SIG-M5 treated with dmso at 0.1 percent for 504 hours (cell line): ENCODE data around the gene KCTD16.

Source experiments
- DNase-seq: peaks from one replicate; lab custom pipeline; 2025; ENCODE audit not compliant: unreplicated experiment; lab: John Stamatoyannopoulos, UW

The KCTD16 gene

DNA sequence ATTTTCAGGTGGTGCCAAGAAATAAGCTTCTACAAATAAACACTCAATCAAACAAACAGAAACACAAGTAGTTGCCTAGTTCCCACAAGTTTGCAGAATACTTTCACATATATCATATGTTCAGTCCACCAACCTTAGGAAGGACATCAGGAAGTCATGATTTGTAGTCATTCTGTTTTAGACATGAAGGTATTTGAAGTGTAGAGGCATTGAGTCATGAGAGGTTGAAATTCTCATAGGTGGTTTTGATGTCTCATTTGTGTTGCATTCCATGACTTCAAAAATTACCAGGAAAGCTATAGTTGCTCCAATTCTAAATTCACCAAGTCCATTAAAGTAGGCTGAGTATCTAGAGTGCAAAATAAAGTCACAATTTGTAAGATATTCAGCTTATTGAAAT is 159.0 kb downstream of the KCTD16 start:
- no peak for DNase-seq

DNA sequence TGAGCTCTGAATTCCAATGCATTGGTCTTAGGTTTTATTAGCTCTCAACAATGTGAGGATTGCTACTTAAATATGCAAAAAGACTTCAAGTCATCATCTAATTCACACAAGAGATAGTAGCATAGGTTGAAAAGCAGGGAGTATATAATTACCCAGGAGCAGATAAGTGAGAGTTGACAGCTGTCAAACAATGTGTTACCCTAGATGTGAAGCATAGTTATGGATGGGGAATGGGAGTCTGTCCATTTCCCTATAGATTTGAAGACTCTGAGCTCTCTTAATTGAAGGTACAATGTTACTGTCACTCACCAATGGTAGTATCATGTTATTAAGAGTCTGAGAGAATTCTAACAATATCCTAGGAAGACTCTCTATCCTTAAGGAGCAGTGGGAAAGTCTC is 160.7 kb downstream of the KCTD16 start:
- no peak for DNase-seq

DNA sequence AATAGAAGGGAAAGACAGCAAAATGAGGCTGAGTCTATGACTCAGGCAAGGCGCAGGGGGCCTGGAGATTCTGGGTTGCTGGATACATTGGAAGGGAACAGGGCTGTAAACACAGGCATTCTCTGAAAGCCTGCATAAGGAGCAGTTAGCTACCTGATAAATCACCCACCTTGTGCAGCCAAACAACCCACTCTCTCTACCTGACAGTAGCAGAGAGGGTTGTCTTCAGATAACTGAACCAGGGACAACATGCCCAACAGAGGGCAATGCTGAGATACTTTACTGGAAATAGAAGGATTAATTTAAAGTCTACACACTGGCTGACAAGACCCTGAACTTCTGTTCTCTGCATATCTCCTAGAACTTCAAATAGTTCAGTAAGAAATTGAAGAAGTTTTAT is 161.6 kb downstream of the KCTD16 start:
- no peak for DNase-seq

DNA sequence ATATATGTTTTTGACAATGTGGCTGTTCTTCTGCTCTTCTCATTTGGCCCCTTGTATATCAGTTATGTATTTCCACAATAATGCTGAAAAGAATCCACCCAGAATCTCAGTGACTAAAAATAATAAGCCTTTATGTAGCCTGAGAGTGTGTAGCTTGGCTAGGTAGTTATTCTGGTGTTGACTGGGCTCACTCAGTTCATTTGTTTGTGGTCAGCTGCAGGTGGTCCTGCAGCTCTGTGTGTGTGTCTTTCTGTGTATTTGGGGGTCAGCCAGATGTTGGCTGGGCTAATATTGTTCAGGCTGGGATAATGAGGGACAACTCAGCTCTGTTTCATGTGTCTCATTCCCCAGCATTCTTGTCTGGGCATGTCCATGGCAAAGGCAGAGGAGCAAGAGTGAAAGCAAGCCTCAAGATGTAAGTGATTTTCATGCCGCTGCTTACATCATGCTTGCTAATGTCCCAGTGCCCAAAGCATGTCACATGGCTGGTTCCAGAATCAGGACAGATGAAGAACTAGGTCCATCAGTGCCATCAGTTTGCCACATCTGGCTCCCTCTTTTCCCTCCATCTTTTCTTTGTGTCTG is 162.8 kb downstream of the KCTD16 start:
- DNase-seq, result no peak

DNA sequence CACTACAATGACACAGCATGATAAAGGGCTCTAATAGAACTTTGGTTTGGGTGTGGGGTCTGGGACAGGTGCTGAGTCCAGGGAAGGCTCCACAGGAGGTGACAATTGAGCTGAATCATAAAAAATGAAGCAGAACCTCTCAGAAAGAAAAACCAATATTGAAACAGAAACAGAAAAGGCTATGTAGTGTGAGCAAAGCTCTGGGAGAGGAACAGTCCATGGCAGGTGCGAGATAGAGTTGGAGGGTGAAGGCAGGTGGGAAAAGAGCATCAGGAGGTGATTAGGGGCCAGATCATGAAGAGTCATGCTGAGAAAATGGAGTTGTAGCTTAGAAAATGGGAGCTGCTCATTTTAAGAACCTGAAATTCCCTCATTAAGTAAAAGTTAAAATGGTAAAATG is 164.9 kb downstream of the KCTD16 start:
- no peak for DNase-seq

DNA sequence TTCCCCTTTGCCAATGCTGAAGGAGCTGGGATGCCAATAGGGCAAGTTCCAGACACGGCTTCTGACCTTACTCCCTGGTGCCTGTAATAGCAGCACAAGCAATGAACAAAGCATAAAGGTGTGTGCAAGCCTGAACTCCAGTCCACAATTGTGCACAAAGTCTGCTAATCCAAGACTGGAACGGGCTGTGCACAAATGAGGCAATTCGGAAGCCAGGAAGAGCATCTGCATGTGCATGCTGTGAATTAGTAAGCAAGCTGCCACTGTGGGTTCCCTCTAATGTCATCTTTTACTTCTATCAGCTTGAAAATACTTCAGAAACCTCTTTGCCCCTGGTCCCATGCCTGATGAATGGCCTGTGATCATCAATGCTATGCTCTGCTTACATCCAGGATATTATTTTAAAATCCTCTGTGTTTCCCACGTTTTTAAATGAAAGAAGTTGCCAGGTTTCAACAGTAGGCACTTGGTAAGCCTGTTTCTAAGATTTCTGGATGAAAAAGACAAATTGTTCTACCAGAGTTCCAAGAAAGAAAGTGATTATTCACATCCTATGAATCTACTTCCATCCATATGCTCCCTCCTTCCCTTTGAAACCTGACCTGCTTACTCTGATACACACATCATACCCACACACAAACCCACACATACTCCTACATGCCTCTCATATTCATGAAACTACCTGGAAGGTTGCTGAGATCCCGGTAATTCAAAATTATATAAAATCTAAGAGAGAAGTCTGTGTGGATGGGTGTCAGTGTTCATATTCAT is 165.7 kb downstream of the KCTD16 start:
- DNase-seq, result no peak

DNA sequence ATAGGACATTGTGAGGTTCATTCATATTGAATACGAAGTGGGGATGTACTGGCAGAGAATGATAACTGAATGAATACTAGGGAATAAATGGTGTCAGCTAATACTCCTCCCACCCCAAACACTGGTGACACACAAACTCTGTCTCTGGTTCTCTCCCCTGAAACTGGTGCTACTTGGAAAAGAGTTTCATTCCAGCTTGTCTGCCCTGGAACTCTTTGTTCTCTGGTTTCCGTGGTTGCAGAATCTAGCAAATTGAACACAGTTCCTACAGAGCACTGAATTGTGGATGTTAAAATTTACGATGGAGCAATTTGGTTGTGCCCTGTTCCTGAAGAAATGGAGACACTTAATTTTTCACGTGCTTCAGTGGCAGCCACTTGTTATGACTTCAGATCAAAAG is 181.7 kb downstream of the KCTD16 start:
- DNase-seq, result no peak

DNA sequence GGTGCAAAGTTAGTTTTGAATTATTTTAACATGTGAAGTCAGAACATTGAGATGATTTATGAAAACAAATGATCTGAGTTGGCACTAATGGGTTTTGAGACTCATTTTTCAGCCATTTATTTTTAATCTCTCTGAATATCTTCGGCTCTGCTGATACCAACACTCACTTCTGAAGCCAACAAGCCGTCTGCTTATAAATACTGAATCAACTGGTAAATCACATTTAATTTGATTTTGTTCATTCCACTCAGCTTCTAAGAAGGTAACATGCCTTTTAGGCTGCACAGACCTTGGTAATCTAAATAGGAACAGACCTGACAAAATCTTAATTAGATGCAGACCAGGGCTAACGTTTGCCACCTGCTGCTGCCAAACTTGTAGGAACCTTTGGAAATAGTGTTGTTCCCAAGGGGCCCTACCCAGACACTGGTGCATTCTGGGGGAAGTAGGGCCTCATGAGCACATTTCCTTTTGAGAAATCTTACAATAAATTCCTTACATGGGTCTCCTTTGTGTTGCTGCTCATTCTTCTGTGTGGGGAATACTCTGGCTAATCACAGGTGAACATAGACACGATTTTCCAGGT is 182.2 kb downstream of the KCTD16 start:
- no peak for DNase-seq

DNA sequence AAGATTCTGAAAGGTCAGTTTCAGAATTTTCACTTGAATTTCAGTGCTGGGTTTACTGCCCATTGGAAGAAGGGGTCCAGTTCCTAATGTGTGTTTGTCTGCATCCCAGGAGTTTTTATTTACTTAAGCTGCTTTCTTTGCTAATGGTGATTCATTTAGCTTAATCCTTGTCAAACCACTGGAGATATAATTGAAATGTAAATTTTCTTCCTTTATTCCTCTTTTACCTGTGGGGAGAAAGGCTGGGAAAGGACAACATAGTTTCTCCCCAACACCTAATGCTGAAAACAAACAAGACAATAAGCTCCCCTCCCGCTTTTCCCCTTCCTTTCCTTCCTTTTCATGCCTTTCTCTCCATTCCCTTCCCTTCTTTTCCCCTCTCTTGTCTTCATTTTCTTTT is 185.8 kb downstream of the KCTD16 start:
- no peak for DNase-seq

DNA sequence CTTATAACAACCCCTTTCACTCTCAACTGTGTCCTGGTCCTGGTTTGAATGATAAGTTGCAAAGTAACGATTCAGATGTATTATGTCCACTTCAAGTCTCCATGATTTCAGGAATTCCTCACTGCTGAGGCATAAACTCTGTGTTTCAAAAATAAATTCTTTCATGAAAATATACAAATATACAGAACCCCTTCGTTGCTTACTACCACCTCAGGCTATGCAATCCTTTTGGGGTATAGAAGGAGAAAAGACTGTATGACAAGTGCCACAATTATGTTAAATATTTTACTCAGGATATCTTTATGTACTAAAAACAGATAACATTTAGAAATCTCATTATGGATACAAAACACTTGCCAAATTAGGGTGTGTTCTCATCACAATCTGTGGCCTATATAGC is 190.7 kb downstream of the KCTD16 start:
- DNase-seq, result no peak

DNA sequence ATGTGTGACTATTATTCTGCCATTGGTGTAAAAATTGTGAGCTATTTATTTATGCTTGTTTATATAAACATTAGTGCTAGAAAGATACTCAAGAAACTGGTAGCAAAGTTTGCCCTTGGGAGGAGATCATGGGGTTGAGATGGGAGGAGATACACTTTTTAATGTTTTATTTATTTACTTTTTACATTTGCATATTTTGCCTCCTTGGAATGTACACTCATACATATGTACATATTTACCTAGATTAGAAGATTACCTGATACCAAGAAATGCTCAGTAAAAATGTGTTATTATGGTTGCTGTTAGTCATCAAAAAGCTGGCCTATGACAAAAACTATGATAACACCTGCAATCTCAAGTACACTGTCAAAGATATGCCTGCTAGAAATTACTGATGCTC is 195.2 kb downstream of the KCTD16 start:
- DNase-seq, result no peak

DNA sequence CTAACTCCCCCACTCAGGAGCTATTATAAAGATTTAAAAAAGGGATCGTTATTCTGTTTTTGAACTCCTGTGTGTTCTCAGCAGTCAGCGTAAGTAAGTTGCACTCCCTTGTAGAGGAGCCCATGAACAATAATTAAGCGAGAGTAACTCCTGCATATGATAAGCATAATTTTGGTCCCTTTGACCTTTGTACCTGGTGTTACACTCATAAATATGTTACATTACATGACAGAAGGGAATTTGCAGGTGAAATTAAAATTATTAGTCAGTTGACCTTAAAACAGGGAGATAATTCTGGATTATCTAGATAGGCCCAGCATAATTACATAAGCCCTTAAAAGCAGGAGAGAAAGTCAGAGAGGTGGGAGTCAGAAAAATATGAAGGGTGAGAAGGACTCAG is 197.3 kb downstream of the KCTD16 start:
- no peak for DNase-seq

DNA sequence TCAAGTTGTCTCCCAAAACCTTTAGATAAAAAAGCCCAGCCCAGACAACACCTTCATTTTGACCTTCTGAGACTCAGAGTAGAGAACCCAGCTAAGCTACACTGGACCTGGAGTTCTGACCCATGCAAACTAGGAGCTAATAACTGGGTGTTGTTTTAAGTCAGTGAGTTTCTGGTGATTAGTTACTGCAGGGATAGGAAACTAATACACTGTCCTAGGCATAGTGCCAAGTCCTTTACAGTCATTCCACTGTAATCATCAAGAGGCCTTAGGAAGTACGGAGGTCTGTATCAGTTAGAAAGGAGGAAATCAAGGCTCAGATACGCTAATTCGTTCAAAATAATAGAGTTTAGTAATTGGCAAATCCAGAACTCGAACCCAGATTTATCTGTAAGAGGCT is 197.9 kb downstream of the KCTD16 start:
- no peak for DNase-seq

DNA sequence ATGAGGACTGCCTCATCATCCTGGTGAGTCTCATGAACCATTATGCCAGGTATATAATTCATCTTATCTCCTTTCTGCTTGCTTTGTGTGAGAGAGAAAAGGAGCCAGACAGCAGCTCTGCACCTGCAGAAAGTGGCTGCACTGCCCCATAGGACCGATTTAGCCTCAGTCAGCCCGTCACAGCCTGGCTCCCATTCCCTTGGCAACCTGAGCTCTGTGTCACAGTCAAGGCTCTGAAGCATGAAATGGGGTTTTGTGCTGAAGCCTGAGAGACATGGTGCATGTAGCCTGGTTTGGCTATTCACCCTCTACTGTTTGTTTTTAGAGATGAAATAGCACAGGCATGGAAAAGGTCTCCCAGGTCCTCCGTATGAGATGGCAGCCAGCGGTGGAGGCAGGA is 198.3 kb downstream of the KCTD16 start:
- no peak for DNase-seq

DNA sequence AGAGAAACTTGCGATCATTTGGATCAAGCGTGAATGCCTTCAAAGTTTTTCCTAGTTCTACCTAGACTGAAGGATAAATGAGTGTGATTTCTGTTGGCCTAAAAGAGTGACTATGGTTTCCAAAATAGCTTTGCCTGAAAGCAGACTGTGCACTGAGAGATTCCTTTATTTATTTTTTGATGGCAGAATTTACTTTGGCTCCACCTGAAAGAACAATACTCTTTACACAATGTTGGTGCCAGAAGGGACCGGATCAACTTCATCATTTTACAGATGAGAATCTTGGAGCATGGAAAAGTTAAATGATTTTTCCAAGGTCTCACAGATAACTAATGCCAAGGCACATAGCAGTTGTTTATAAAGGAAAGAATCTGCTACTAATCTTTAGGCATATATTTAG is 199.6 kb downstream of the KCTD16 start:
- no peak for DNase-seq

DNA sequence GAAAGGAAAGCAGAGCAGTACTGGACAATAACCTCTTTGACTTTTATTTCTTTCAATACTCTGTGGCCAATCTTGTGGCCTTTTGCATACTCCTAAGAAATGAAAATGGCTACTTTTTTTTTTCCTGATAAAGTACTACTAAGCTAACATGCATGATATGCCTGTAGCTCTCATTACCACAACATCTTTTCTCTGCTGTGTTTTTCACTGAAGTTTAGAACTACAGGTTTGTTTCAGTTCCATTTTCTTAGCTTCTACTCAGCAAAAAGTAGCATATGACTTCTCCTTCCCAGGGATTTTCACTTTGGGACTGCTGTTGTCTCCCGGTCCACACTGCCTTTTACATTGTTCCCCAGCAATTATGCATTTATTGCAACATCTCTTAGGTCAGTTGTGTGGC is 204.0 kb downstream of the KCTD16 start:
- no peak for DNase-seq

DNA sequence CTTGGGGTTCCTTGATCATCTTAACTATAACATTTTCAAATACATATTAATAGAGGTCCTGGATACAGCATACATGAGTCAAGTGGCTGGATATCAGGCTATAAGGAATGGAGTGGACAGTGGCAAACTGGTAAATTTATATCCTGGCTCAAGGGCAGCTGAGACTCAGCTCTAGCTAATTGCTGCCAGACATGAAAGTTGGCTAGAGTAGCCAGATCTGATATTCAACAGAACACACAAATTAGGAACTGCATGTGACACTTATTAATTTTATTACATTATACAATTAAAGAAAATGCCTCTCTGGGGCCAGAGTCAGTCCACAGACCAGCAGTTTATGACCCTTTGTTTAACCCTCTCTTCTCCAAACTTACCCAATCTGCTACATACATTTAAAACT is 206.5 kb downstream of the KCTD16 start:
- DNase-seq, result no peak

DNA sequence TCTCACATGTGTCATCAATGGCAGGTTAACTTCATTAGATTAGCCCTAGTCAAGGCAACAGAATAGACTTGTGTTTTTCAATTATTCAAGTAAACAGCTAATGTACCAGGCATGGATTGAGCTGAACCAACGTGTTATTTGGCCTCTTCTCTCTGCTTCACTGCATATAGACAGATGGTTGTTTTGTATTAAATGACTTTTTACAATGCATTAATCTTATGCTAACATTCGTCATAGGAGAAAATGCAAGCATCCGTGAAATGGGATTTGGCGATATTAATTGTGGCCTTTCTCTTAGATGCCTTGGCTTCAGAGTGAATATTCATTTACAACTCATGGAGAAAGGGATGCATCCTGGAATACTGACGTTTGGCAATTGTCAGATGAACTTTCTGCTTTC is 208.0 kb downstream of the KCTD16 start:
- no peak for DNase-seq

DNA sequence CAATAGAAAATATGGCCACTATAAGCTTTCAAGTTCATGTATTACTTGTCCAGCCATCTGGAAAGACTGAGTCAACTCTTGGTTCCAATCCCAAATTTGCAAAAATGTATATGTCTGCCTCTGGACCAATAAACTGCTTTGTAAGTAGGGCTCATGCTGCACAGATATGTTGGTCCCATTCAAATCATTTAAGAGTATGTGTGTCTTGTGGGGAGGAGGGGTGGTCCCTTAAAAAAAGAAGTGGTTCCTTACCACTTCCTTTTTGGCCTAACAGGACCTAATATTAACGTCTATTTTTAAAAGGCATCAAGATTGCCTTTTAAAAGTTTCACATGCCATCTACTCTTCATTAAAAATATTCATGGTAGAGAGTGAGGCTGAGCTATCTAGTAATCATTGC is 214.9 kb downstream of the KCTD16 start:
- no peak for DNase-seq

DNA sequence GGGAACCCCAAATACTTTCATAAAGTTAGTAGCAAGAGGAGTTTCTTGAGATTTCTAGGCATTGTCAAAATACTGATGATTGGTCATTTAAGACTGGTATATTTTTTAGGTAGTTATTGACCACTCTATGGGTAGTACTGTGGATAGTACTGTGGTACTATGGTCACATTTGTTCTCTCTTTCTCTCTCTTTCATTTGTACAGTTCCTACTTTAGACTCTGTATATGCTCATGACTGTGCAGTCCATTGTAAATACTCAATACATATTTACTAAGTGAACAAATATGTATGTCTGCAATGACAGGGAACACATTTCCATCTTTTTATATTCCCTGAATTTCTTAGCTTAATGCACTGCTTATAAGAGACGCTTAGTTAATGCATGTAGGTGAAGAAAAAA is 215.6 kb downstream of the KCTD16 start:
- DNase-seq, result no peak

DNA sequence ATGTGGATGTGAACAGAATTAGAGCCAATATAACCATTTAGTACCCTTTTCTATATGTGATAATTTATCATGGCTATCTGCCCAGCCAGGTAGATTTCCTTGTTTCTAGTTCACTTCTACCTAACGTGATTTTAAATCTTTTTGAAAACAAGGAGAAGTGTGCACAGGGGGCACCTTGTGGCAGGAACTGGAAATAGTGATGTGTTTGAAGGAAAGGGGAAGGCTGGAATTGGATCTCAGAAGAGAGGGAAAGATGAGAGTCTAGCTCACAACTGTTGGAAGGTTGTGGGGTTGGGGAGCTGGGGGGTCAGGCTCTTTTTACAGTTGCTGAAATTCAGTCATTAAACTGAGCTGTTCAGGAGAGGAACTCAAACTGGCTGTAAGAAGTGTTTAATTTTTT is 219.5 kb downstream of the KCTD16 start:
- no peak for DNase-seq

DNA sequence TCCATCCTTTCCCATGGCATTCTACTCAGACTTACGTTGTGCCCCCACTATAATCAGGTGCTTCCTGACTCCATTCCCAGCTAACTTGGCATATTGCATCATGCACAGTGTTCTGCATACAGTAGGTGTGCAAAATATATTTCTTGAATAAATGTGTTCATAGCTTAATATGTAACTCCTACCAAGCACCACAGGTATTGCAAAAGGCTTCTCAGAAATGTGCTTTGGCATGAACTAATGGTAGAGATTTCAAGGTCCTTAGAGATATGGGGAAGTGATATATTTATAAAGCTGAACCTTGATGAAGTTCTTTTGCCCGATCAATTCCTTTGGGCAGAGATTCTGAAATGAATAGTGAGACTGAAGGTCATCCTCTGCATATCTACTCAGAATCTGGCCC is 220.4 kb downstream of the KCTD16 start:
- DNase-seq, result no peak
